B cell (primary cell): ENCODE data around the gene OR6C74. TPM values are rescaled to one million over a fixed set of nuclear protein-coding genes. Genes with fewer than 3 reads are reported as not detected.

Experiments used
- ATAC-seq: fragments of 200-7000 bp; cut with Tn5 transposase; one replicate; pipeline ENCODE4 v1.10.0; 2021; ENCODE audit warnings: low read depth, mild to moderate bottlenecking, moderate number of reproducible peaks, moderate library complexity
- CTCF ChIA-PET: fragments of 350-600 bp; sonication (Branson Sonifier 250); formaldehyde crosslinking; loops from one replicate; lab custom pipeline; 2021; ENCODE audit warnings: antibody characterized with exemption, inconsistent platforms; lab: Charles Lee
- POLR2A ChIA-PET: fragments of 350-600 bp; sonication (Branson Sonifier 250); formaldehyde crosslinking; loops from one replicate; lab custom pipeline; 2021; ENCODE audit warnings: antibody characterized with exemption; lab: Charles Lee
- DNase-seq: peaks from one replicate; pipeline ENCODE4 v3.0.0; 2013
- H2AFZ ChIP-seq: 2 replicates; pipeline ENCODE4 v1.6.1; 2012; ENCODE audit warnings: mild to moderate bottlenecking, low read depth, low read length; ENCODE audit not compliant: insufficient read depth, poor library complexity, severe bottlenecking
- H3K27ac ChIP-seq, 2 donors: 1 replicate in 1 of 2; 2 replicates in 1 of 2; pipeline ENCODE4 v1.5.1; 2012 to 2013; ENCODE audit warnings: low read length in 2 of 2, mild to moderate bottlenecking in 2 of 2, moderate library complexity in 1 of 2
- H3K27me3 ChIP-seq, 4 experiments: fragments of 200-600 bp in 1 of 4; sonication (generic) in 1 of 4; replicated peaks in 1 of 4; 1 replicate in 2 of 4; 2 replicates in 2 of 4; pipeline versions ENCODE4 v1.6.1 to v1.7.0; 2013 to 2016; ENCODE audit warnings: low read length in 3 of 4, mild to moderate bottlenecking in 2 of 4, mixed read lengths in 1 of 4, moderate library complexity in 1 of 4; ENCODE audit not compliant: insufficient read depth in 4 of 4, control insufficient read depth in 3 of 4; ENCODE audit errors: control extremely low read depth in 1 of 4
- H3K36me3 ChIP-seq, 2 experiments: replicated peaks in 1 of 2; 1 replicate in 1 of 2; 2 replicates in 1 of 2; pipeline versions ENCODE4 v1.6.1 to v1.7.1; 2013; ENCODE audit warnings: low read length in 1 of 2; ENCODE audit not compliant: insufficient read depth in 2 of 2, control insufficient read depth in 1 of 2; ENCODE audit errors: control extremely low read depth in 1 of 2, extremely low read depth in 1 of 2
- H3K4me1 ChIP-seq, 2 donors: fragments of 200-600 bp in 1 of 2; sonication (generic) in 1 of 2; 1 replicate in 1 of 2; 2 replicates in 1 of 2; pipeline versions ENCODE4 v1.5.1 to v1.6.1; 2013 to 2017; ENCODE audit warnings: low read length in 2 of 2; ENCODE audit not compliant: control insufficient read depth in 2 of 2, insufficient read depth in 2 of 2
- H3K4me2 ChIP-seq: replicated peaks from 2 replicates; pipeline ENCODE3; 2012; ENCODE audit warnings: mild to moderate bottlenecking, low read depth, low read length; ENCODE audit not compliant: poor library complexity, severe bottlenecking
- H3K4me3 ChIP-seq, 5 experiments: fragments of 200-600 bp in 1 of 5; sonication (generic) in 1 of 5; 1 replicate in 3 of 5; 2 replicates in 2 of 5; pipeline versions ENCODE4 v1.5.1 to v1.7.0; 2011 to 2016; ENCODE audit warnings: low read length in 4 of 5, mild to moderate bottlenecking in 4 of 5, low read depth in 2 of 5, control low read depth in 1 of 5, moderate library complexity in 1 of 5; ENCODE audit not compliant: insufficient read depth in 1 of 5; ENCODE audit errors: control extremely low read depth in 1 of 5, extremely low read depth in 1 of 5
- H3K79me2 ChIP-seq: fragments of 200-600 bp; sonication (generic); one replicate; pipeline ENCODE4 v1.6.0; 2016; ENCODE audit warnings: low read length; ENCODE audit not compliant: control insufficient read depth, insufficient read depth
- H3K9ac ChIP-seq: fragments of 200-600 bp; sonication (generic); 2 replicates; pipeline ENCODE4 v1.6.1; 2017; ENCODE audit warnings: mild to moderate bottlenecking, low read length, moderate library complexity
- H3K9me3 ChIP-seq, 3 donors: one replicate each; pipeline versions ENCODE4 v1.6.1 to v1.7.1; 2013; ENCODE audit warnings: low read length in 2 of 3; ENCODE audit not compliant: control insufficient read depth in 2 of 3, insufficient read depth in 1 of 3; ENCODE audit errors: control extremely low read depth in 1 of 3
- H4K20me1 ChIP-seq: 2 replicates; pipeline ENCODE4 v1.6.0; 2012; ENCODE audit warnings: mild to moderate bottlenecking, low read length; ENCODE audit not compliant: insufficient read depth, control insufficient read depth, poor library complexity, severe bottlenecking
- H3K27ac Mint-ChIP-seq: one replicate; pipeline ENCODE4 v1.8.0; 2021; ENCODE audit warnings: mixed read lengths
- H3K27me3 Mint-ChIP-seq: one replicate; pipeline ENCODE4 v1.8.0; 2021; ENCODE audit warnings: mixed read lengths
- H3K4me1 Mint-ChIP-seq: one replicate; pipeline ENCODE4 v1.8.0; 2021; ENCODE audit warnings: mixed read lengths
- H3K4me3 Mint-ChIP-seq: one replicate; pipeline ENCODE4 v1.8.0; 2021; ENCODE audit warnings: mixed read lengths
- H3K9me3 Mint-ChIP-seq: one replicate; pipeline ENCODE4 v1.8.0; 2022; ENCODE audit warnings: mixed read lengths; ENCODE audit not compliant: insufficient read depth
- EZH2 ChIP-seq: IDR thresholded peaks from 2 replicates; pipeline ENCODE4 v1.6.1; 2012; ENCODE audit warnings: borderline replicate concordance, low read depth, mild to moderate bottlenecking, moderate library complexity, low read length; ENCODE audit not compliant: insufficient read depth, poor library complexity, severe bottlenecking
- WGBS: methylation state at CpG from one replicate; pipeline ENCODE4 v1.1.5; 2013; ENCODE audit warnings: missing lambda C conversion rate; ENCODE audit not compliant: insufficient coverage; 5-methylcytosine and 5-hydroxymethylcytosine counted together
- intact Hi-C: fragments of 100-400 bp; cut with micrococcal nuclease; formaldehyde crosslinking; loops from one replicate; pipeline ENCODE4 v1.10.0; 2022
- polyA plus RNA-seq: library from polyadenylated mRNA; depleted of rRNA; stranded (reverse); fragments of >200 nt; gene quantifications from 2 replicates; pipeline ENCODE4 v1.2.3, GENCODE V29; 2012
- total RNA-seq, 2 donors: library from RNA; stranded (reverse); fragments of 120-200 nt in 1 of 2; gene quantifications; 1 replicate in 1 of 2; 2 replicates in 1 of 2; pipeline versions ENCODE4 v1.2.3 to v1.2.4, GENCODE V29; 2013 to 2022
- TF ChIP-seq, protein P1 (sequence below): fragments of 200-600 bp; IDR thresholded peaks from one replicate; pipeline ENCODE4 v1.8.0; 2022; ENCODE audit warnings: antibody characterized with exemption, mild to moderate bottlenecking

OR6C74 gene
- total and polyA plus RNA-seq, 2 donors (not counting 1 experiment from before 2014, with no cell fraction given): not detected

DNA sequence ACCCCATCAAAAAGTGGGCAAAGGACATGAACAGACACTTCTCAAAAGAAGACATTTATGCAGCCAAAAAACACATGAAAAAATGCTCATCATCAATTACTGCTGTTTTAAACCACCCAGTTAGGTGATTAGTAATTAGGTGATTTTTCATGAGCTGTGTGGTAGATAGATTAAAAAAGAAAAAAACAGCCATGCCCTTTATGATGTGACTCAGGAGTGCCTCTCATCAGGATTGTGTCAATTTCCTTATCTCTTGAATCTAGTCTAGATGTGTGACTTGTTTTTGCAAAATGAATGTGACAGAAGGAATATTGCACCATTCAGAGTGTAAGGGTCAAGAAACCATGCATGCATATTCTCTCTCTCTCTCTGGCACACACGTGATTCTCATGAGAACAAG lies 17.9 kb upstream of the OR6C74 start:
- Mint-ChIP-seq H3K9me3 (no peaks in the 10 kb centered on the region), H3K27me3 (peaks cover 21% of the 10 kb centered on the region), H3K4me3 (no peak overlapping the region), H3K4me1 (no peaks in the 10 kb centered on the region), H3K27ac (no peak overlapping the region)
- Histone ChIP-seq H4K20me1 (no peaks in the 10 kb centered on the region), H3K79me2 (no peaks in the 10 kb centered on the region), H2AFZ (no peak overlapping the region), H3K9ac (no peak overlapping the region), H3K9me3 (no peaks in the 10 kb centered on the region), H3K4me2 (no peak overlapping the region), H3K4me3 (no peak overlapping the region), H3K27me3 (peaks cover 0 to 16% (median 0%) of the 10 kb centered on the region in 4 experiments), H3K27ac (no peak overlapping the region), H3K4me1 (no peaks in the 10 kb centered on the region), H3K36me3 (no peaks in the 10 kb centered on the region)
- ChIA-PET CTCF (no interaction called here), POLR2A (no interaction called here)
- intact Hi-C loops: no loop called here
- ATAC-seq (no peak), DNase-seq (no peak)
- TF ChIP-seq, protein P1, sequence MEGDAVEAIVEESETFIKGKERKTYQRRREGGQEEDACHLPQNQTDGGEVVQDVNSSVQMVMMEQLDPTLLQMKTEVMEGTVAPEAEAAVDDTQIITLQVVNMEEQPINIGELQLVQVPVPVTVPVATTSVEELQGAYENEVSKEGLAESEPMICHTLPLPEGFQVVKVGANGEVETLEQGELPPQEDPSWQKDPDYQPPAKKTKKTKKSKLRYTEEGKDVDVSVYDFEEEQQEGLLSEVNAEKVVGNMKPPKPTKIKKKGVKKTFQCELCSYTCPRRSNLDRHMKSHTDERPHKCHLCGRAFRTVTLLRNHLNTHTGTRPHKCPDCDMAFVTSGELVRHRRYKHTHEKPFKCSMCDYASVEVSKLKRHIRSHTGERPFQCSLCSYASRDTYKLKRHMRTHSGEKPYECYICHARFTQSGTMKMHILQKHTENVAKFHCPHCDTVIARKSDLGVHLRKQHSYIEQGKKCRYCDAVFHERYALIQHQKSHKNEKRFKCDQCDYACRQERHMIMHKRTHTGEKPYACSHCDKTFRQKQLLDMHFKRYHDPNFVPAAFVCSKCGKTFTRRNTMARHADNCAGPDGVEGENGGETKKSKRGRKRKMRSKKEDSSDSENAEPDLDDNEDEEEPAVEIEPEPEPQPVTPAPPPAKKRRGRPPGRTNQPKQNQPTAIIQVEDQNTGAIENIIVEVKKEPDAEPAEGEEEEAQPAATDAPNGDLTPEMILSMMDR: no peak
- TF ChIP-seq EZH2: no peak
- no CpG with 5 or more reads among the region's 1 CpG for WGBS

DNA sequence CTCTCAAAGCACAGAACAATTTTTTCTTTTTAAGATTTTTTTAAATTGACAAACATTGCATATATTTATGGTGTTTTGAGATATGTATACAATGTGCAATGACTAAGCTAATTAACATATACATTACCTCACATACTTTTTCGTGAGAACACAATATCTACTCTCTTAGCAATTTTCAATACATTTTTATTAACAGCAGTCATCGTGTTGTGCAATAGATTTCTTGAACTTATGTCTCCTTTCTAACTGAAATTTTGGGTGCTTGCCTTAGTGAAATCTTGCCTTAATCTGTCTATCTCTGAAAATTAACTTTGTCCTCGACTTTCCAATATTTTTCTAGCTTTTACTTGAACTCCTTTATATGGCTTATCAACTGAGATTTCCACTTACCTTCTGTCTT lies 16.8 kb upstream of the OR6C74 start:
- Histone ChIP-seq H2AFZ (no peak overlapping the region), H3K9me3 (no peaks in the 10 kb centered on the region), H3K4me3 (no peak overlapping the region), H3K9ac (no peak overlapping the region), H3K79me2 (no peaks in the 10 kb centered on the region), H3K4me2 (no peak overlapping the region), H4K20me1 (no peaks in the 10 kb centered on the region), H3K4me1 (no peaks in the 10 kb centered on the region), H3K36me3 (no peaks in the 10 kb centered on the region), H3K27ac (no peak overlapping the region), H3K27me3 (peaks cover 0 to 21% (median 0%) of the 10 kb centered on the region in 4 experiments)
- ATAC-seq: no peak
- H3K27me3 Mint-ChIP-seq: peaks cover 20% of the 10 kb centered on the region
- H3K9me3 Mint-ChIP-seq: no peaks in the 10 kb centered on the region
- H3K4me1 Mint-ChIP-seq: no peaks in the 10 kb centered on the region
- ChIA-PET CTCF (no interaction called here), POLR2A (no interaction called here)
- 50% methylated on average over 2 of the region's 3 CpGs for WGBS
- no peak overlapping the region for H3K4me3 Mint-ChIP-seq
- H3K27ac Mint-ChIP-seq: no peak overlapping the region
- intact Hi-C loops: no loop called here
- DNase-seq: no peak
- TF ChIP-seq, protein P1: no peak
- TF ChIP-seq EZH2: no peak
